K562 (cell line): Measurements from ENCODE around the gene MRPL44. TPM values are rescaled to one million over a fixed set of nuclear protein-coding genes. Genes with fewer than 3 reads are reported as not detected.

Experiments
- ATAC-seq: fragments of 200-7000 bp; cut with Tn5 transposase; 3 replicates; pipeline ENCODE4 v1.9.1; 2020; ENCODE audit warnings: moderate library complexity
- BruUV-seq: library from RNA; stranded (reverse); fragments of 400-500 nt; replicated peaks from 2 replicates; lab custom pipeline; 2021; lab: Mats Ljungman, UMichigan
- CTCF ChIA-PET: fragments of 300-600 bp; formaldehyde crosslinking; extraction: SDS; loops from one replicate; lab custom pipeline; 2021; ENCODE audit warnings: low intra/inter-chr PET ratio; lab: Yijun Ruan, JAX
- POLR2A ChIA-PET: fragments of 300-600, 350-650 bp; sonication (Branson Sonifier 250); formaldehyde crosslinking; extraction: SDS; loops from one replicate; lab custom pipeline; 2021; ENCODE audit warnings: antibody characterized with exemption, inconsistent platforms; lab: Yijun Ruan, JAX
- DNase-seq, 4 experiments: peaks; one replicate each; pipeline versions ENCODE4 v3.0.0 to v3.0.0-alpha.2; 2011 to 2018; ENCODE audit warnings: low spot score in 3 of 4, mixed read lengths in 3 of 4; ENCODE audit errors: extremely low read depth in 1 of 4
- FAIRE-seq: peaks from 2 replicates; lab custom pipeline; 2011; peaks lifted over from hg19 to GRCh38; lab: Jason Lieb, UNC
- H2AFZ ChIP-seq: 2 replicates; pipeline ENCODE4 v1.6.0; 2011; ENCODE audit warnings: low read depth, low read length, control low read depth, inconsistent platforms
- H3K27ac ChIP-seq: fragments of 200-600 bp; 3 replicates; pipeline ENCODE4 v1.8.0; 2011; ENCODE audit warnings: low read depth, mild to moderate bottlenecking, control low read depth, inconsistent platforms, low read length, moderate library complexity, mixed read lengths; ENCODE audit errors: extremely low read depth
- H3K27me3 ChIP-seq, 2 experiments: fragments of 300-600 bp in 1 of 2; 2 replicates in 1 of 2; 3 replicates in 1 of 2; pipeline versions ENCODE4 v1.6.0 to v1.8.0; 2011; ENCODE audit warnings: inconsistent platforms in 2 of 2, low read length in 2 of 2, mild to moderate bottlenecking in 1 of 2, mixed read lengths in 1 of 2, moderate library complexity in 1 of 2; ENCODE audit not compliant: control insufficient read depth in 2 of 2, insufficient read depth in 2 of 2
- H3K36me3 ChIP-seq: fragments of 300-600 bp; 3 replicates; pipeline ENCODE4 v1.8.0; 2011; ENCODE audit warnings: mild to moderate bottlenecking, low read length, inconsistent platforms; ENCODE audit not compliant: control insufficient read depth, insufficient read depth
- H3K4me1 ChIP-seq, 2 experiments: fragments of 200-600 bp in 1 of 2; replicated peaks in 1 of 2; 2 replicates in 1 of 2; 3 replicates in 1 of 2; pipeline versions ENCODE4 v1.5.1 to v1.8.0; 2011; ENCODE audit warnings: inconsistent platforms in 2 of 2, low read length in 2 of 2, mild to moderate bottlenecking in 1 of 2, mixed read lengths in 1 of 2, moderate library complexity in 1 of 2; ENCODE audit not compliant: control insufficient read depth in 2 of 2, insufficient read depth in 2 of 2
- H3K4me2 ChIP-seq: 2 replicates; pipeline ENCODE4 v1.6.1; 2011; ENCODE audit warnings: low read length, control low read depth, inconsistent platforms, mixed read lengths; ENCODE audit not compliant: insufficient read depth
- H3K4me3 ChIP-seq: fragments of 200-600 bp; sonication (generic), shearing (Covaris generic); 2 replicates; pipeline ENCODE4 v1.5.1; 2016; ENCODE audit warnings: control low read depth, inconsistent platforms
- H3K79me2 ChIP-seq: fragments of 200-600 bp; 3 replicates; pipeline ENCODE4 v1.8.0; 2011; ENCODE audit warnings: low read length, inconsistent platforms; ENCODE audit not compliant: control insufficient read depth, insufficient read depth
- H3K9ac ChIP-seq, 2 experiments: 2 replicates each; pipeline versions ENCODE4 v1.6.0 to v1.6.1; 2011; ENCODE audit warnings: low read depth in 2 of 2, low read length in 2 of 2, control low read depth in 1 of 2, inconsistent platforms in 1 of 2, mild to moderate bottlenecking in 1 of 2, mixed read lengths in 1 of 2; ENCODE audit not compliant: insufficient read depth in 1 of 2
- H3K9me1 ChIP-seq: one replicate; pipeline ENCODE4 v1.6.0; 2011; ENCODE audit warnings: inconsistent platforms, mild to moderate bottlenecking, low read length, moderate library complexity; ENCODE audit not compliant: control insufficient read depth, insufficient read depth
- H3K9me3 ChIP-seq: replicated peaks from 2 replicates; pipeline ENCODE4 v1.5.1; 2011; ENCODE audit warnings: low read depth, low read length, inconsistent platforms; ENCODE audit not compliant: control insufficient read depth, insufficient read depth
- H4K20me1 ChIP-seq: replicated peaks from 2 replicates; pipeline ENCODE4 v1.6.1; 2011; ENCODE audit warnings: low read length, inconsistent platforms, mixed read lengths; ENCODE audit not compliant: control insufficient read depth, insufficient read depth
- KDM1A ChIP-seq, 2 experiments: fragments of 450-650 bp; IDR thresholded peaks; 2 replicates each; pipeline ENCODE4 v1.6.1; 2016; ENCODE audit warnings: mild to moderate bottlenecking in 2 of 2
- RBM25 ChIP-seq: fragments of 200-400 bp; formaldehyde crosslinking; IDR thresholded peaks from 2 replicates; pipeline ENCODE4 v1.6.1; 2018; ENCODE audit warnings: low read length, low read depth, moderate library complexity; ENCODE audit not compliant: severe bottlenecking
- WGBS: fragments of 100-300 bp; shearing (Covaris generic); methylation state at CpG from one replicate; pipeline ENCODE4 v1.1.6; 2016; ENCODE audit warnings: low coverage, mixed read lengths; ENCODE audit not compliant: insufficient coverage; ENCODE audit errors: missing lambda C conversion rate; 5-methylcytosine and 5-hydroxymethylcytosine counted together
- in situ Hi-C: fragments of 300-500 bp; cut with MboI; formaldehyde crosslinking; loops from 4 replicates; pipeline ENCODE4 v1.15.0; 2018; ENCODE audit warnings: inconsistent platforms, mixed read lengths
- intact Hi-C: fragments of 100-400 bp; cut with micrococcal nuclease; formaldehyde crosslinking; loops from 2 replicates; pipeline ENCODE4 v1.14.2; 2022
- polyA plus RNA-seq, 8 experiments: library from polyadenylated mRNA; depleted of rRNA in 4 of 8; stranded (reverse) in 5 of 8; unstranded in 3 of 8; fragments of >200 nt; fragmentation: Nextera tagmentation in 2 of 8; fragmentation: Illumina TruSeq in 1 of 8; extraction: Ambion mirVana in 2 of 8; extraction: Trizol in 1 of 8; gene quantifications; 2 replicates each; pipeline versions ENCODE4 v1.2.1 to v1.2.3, GENCODE V29; 2011 to 2014; ENCODE audit warnings: inconsistent platforms in 1 of 8, missing spikeins in 1 of 8
- total RNA-seq, 7 experiments: library from RNA; depleted of rRNA in 6 of 7; stranded (reverse); fragments of >200 nt in 6 of 7; fragmentation: Illumina TruSeq in 2 of 7; extraction: Trizol in 2 of 7; gene quantifications; 2 replicates each; pipeline versions ENCODE4 v1.2.1 to v1.2.3, GENCODE V29; 2011 to 2021; ENCODE audit warnings: low replicate concordance in 1 of 7
- TF ChIP-seq, protein P1 (sequence below): fragments of 450-650 bp; IDR thresholded peaks from 2 replicates; pipeline ENCODE4 v1.7.1; 2018; ENCODE audit warnings: mild to moderate bottlenecking, low read depth; ENCODE audit not compliant: partially characterized antibody

MRPL44 gene
- total and polyA plus RNA-seq, 9 of the 15 experiments (the other 6 are each of a cell fraction or from before 2014, with no cell fraction given): 10.4 to 26.0 (median 20.2) TPM

DNA sequence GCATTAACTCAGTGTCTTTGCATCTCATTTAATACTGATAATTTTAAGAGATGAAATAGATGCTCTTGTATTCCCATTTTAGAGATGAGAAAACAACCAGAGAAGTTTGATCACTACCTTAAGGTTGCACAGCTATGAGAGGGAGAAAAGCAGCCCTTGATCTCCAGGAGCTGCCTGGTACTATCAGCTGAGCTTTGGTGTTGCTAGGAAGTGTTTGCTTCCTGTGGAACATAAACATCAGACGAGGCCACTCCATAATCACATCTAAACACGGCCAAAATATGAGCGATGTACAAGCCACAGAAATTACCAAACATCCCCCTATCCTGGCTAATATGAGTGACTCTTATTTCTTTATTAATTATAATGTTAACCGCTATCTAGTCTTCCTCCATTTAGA lies 11.5 kb upstream of the MRPL44 start:
- no peak overlapping the region for H3K9ac ChIP-seq
- no peak overlapping the region for H3K4me3 ChIP-seq
- no peaks in the 10 kb centered on the region; the same call in 2 of the 3 replicates for H3K36me3 ChIP-seq
- H3K79me2 ChIP-seq: peaks cover 24% of the 10 kb centered on the region
- WGBS: 33% methylated on average over 4 of the region's 4 CpGs
- H3K9me1 ChIP-seq: no peaks in the 10 kb centered on the region
- in situ Hi-C loops: no loop called here
- TF ChIP-seq KDM1A (IDR thresholded peaks at IDR 0.05) (peak; percentile 6 to 21; a peak in 1 of 4 replicates), RBM25 (peak; percentile 21)
- TF ChIP-seq, protein P1, sequence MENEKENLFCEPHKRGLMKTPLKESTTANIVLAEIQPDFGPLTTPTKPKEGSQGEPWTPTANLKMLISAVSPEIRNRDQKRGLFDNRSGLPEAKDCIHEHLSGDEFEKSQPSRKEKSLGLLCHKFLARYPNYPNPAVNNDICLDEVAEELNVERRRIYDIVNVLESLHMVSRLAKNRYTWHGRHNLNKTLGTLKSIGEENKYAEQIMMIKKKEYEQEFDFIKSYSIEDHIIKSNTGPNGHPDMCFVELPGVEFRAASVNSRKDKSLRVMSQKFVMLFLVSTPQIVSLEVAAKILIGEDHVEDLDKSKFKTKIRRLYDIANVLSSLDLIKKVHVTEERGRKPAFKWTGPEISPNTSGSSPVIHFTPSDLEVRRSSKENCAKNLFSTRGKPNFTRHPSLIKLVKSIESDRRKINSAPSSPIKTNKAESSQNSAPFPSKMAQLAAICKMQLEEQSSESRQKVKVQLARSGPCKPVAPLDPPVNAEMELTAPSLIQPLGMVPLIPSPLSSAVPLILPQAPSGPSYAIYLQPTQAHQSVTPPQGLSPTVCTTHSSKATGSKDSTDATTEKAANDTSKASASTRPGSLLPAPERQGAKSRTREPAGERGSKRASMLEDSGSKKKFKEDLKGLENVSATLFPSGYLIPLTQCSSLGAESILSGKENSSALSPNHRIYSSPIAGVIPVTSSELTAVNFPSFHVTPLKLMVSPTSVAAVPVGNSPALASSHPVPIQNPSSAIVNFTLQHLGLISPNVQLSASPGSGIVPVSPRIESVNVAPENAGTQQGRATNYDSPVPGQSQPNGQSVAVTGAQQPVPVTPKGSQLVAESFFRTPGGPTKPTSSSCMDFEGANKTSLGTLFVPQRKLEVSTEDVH: no peak
- H3K4me2 ChIP-seq: peak overlapping the region; percentile 73; the same call in 1 of the 2 replicates
- ChIA-PET POLR2A (interaction anchor here (0.5 to 1.1 kb wide), 3 partner anchors 9 to 305 kb away, joined by 3 read pairs; partner anchors contain the start of gene MRPL44), CTCF (no interaction called here)
- ATAC-seq: no peak
- FAIRE-seq: no peak
- peaks cover 15 to 17% of the 10 kb centered on the region in 2 experiments; a peak in 4 of 5 replicates for H3K4me1 ChIP-seq
- no TSS peak for BruUV-seq
- intact Hi-C loops: loop anchor here (1.0 kb wide), 1 partner anchor 12 kb away; the partner anchor contains the start of gene MRPL44
- H3K9me3 ChIP-seq: no peaks in the 10 kb centered on the region
- no peak overlapping the region for H3K27ac ChIP-seq
- peak overlapping the region; percentile 80 for H2AFZ ChIP-seq
- no peaks in the 10 kb centered on the region for H4K20me1 ChIP-seq
- no peak for DNase-seq
- no peaks in the 10 kb centered on the region for H3K27me3 ChIP-seq
